A673 (cell line): ENCODE data around the gene GGNBP2.

ENCODE experiments used
- EZH2 ChIP-seq: fragments of 200-600 bp; sonication (generic); IDR thresholded peaks from 2 replicates; pipeline ENCODE4 v1.6.1; 2017; ENCODE audit warnings: borderline replicate concordance, low read depth, mild to moderate bottlenecking, mixed read lengths, antibody characterized with exemption, low read length; ENCODE audit not compliant: poor library complexity, severe bottlenecking
- TF ChIP-seq, protein P1 (sequence below): fragments of 300-800, 200-600 bp; sonication (generic); conservative IDR thresholded peaks from 2 replicates; pipeline ENCODE4 v1.5.1; 2017; ENCODE audit warnings: low read depth, mild to moderate bottlenecking, antibody characterized with exemption, low read length, moderate library complexity, mixed read lengths

- TF ChIP-seq, protein P1, sequence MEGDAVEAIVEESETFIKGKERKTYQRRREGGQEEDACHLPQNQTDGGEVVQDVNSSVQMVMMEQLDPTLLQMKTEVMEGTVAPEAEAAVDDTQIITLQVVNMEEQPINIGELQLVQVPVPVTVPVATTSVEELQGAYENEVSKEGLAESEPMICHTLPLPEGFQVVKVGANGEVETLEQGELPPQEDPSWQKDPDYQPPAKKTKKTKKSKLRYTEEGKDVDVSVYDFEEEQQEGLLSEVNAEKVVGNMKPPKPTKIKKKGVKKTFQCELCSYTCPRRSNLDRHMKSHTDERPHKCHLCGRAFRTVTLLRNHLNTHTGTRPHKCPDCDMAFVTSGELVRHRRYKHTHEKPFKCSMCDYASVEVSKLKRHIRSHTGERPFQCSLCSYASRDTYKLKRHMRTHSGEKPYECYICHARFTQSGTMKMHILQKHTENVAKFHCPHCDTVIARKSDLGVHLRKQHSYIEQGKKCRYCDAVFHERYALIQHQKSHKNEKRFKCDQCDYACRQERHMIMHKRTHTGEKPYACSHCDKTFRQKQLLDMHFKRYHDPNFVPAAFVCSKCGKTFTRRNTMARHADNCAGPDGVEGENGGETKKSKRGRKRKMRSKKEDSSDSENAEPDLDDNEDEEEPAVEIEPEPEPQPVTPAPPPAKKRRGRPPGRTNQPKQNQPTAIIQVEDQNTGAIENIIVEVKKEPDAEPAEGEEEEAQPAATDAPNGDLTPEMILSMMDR: no peak
- no peak for TF ChIP-seq EZH2
Observed at GRCh38 chr17:36524428-36524876, 20.3 kb upstream of the GGNBP2 start.
